Heart left ventricle (tissue), 13 donors: ENCODE results near the gene PGS1.

Experiments used
- CTCF ChIP-seq, 12 donors: fragments of 200-600 bp; sonication (generic) in 4 of 12; IDR thresholded peaks; one replicate each; pipeline versions ENCODE4 v1.5.0 to v1.8.0; 2018 to 2022; ENCODE audit warnings: antibody characterized with exemption in 12 of 12, mild to moderate bottlenecking in 5 of 12
- POLR2A ChIP-seq, 2 donors: fragments of 450-650 bp; IDR thresholded peaks; one replicate each; pipeline ENCODE4 v1.6.1; 2017; ENCODE audit warnings: antibody characterized with exemption in 2 of 2, mild to moderate bottlenecking in 2 of 2, moderate library complexity in 2 of 2
- donor health status: ischemic (EF 13 %, LVEDD 7.1; RV severe dilation, severe dysfunction).
- donor health status: DM: no; HTN: yes; CAD: no.
- donor health status: DM: no; HTN: no; CAD: no.
- donor health status: ischemic (EF 25% LVEDD 6.9; RV normal size, moderate dysfunction).
- donor health status: ischemic (EF 25% LVEDD 5.7; RV mildly dilated, moderate dysfunction).
- donor health status: ischemic (EF 35%, LVEDD 5.7; RV mildly dilated, moderate dysfunction).
- donor health status: nonischemic (EF 11% LVEDD 7.7; RV severe dilation, severe dysfunction).
- donor health status: DM: yes; HTN: yes; CAD: no.
- donor health status: PGD.
- donor health status: ischemic (EF 29% LVEDD 5.4; RV normal size, mild dysfunction).
- donor health status: nonischemic (EF 23%, LVEDD 6.1; RV moderate dilation, normal function).

- no peak for TF ChIP-seq CTCF (IDR thresholded peaks at IDR 0.05)
- TF ChIP-seq POLR2A (IDR thresholded peaks at IDR 0.05), result no peak
Measured at GRCh38 chr17:78468366-78468765, 89.9 kb downstream of the PGS1 start.
